ENCODE results near the gene MMP24OS. TPM values are rescaled to one million over a fixed set of nuclear protein-coding genes. Genes with fewer than 3 reads are reported as not detected.
A peak's percentile ranks its signal among the peaks of the same experiment; 100 is the strongest.
"Not testable (repeated sequence)": the region's sequence is repeated elsewhere in the genome, so short reads cannot be mapped to it uniquely, and the experiment has no call there.

Gene MMP24OS
- polyA plus RNA-seq, 12 donors = 15.5 to 99.2 (median 21.3) TPM; not detected in 1

DNA sequence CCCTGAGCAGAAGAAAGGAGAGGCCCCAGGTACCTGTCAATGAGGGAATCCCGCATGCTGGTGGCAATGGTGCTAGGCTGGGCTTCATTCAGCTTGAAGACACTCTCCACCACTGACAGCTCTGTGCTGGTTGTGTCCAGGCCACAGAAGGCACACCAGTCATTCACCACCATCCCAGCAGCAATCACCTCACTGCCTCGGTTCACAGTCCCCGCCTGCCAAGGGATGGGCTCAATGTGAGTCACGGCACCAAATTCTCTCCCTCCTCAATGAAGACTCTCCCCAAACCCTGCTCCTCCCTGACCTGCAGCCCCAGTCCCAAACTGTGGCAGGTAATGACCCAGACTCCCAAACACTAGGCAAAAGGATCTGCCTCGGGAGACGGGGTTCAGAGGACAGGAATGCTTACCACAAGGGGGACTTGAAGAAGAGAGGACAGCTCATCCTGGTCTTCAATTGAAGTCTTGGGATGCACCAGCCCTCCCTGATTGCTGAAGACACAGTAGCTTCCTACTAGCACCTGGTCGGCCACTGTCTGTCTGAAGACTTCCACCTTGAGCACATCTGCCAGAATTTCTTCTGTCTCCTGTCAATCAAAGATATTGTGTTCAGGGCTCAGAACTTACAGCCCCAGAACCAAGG lies 1.7 kb upstream of the MMP24OS start:
- no peak for DNase-seq

DNA sequence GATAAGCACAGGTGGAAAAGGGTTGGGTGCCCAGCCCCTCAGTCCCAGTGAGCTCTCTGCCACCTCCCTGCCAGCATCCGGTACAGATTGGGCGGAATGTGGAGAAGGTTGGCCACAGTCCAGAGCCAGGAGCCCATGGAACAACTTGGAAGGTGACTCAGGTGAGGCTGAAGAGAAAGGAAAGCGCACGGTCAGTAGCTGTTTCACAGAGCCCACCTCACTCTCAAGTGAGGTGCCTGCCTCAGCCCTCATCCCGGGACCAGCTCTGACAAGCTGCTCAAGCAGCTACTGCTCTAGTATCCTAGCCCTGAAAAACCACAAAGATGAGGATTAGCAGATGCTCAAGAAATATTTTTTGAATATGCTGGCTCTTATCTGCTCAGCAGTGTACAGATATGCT lies 1.1 kb upstream of the MMP24OS start:
- DNase-seq = no peak

DNA sequence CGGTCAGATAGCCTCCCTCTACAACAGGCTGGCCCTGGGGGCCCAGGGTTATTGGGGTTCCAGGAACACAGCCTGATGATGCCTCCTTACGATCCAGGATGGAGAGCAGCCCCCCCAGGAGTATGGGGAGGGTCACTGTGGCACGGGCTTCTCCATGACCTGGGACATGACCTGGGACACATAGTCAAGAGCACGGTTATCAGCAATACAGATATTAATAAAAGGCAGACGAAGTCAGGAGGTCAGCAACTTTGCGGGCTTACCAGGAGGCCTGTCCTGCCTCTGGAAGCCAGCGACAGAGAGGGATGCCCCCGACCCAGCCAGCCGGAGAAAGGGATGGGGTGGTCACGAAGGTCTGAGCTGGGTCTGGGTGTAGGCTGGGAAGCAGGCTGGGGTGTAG lies 795 bp downstream of the MMP24OS start:
- DNase-seq = no peak

DNA sequence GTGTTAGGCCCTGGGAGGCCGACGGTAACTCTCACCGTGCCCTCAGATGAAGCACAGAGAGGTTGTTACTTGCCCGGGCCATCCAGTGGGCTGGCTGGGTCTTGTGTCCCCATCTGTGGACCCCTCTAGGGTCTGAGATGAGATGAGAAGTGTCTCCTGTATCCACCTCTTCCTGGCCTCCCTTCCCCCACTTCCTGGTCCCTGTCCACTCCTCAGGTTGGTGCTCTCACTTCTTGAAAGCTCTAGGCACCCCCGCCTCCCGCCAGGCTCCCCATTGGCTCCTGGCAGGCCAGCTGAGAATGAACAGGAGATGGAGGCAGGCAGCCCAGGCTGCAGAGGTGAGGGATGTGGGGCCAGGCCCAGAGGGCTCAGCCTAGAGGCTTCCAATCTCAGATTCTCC lies 1.5 kb downstream of the MMP24OS start:
- DNase-seq = no peak

DNA sequence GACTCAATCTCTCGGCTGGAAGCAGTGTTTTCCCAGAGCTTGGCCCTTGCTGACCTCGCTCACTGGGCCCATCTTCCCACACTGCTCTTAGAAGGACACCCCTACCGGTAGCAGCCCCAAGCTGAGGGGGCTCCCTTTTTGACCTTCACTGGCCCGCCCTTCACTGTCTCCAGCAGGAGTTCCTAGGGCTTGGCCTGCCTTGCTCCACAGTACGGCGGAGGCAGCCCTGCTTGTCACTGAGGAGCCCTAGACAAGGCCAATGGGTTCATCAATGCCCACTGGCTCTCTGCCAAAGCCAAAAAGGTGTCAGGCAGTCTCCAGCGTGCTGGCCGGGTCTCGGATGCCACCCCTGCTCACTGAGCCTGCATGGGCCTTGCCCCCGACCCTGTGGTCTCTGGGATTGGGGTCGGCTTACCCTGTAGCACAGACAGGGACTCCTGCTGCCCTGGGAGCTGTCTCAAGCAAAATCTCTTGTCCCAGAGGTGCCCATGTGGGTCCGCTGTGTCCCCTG lies 2.1 kb downstream of the MMP24OS start:
- DNase-seq = no peak

DNA sequence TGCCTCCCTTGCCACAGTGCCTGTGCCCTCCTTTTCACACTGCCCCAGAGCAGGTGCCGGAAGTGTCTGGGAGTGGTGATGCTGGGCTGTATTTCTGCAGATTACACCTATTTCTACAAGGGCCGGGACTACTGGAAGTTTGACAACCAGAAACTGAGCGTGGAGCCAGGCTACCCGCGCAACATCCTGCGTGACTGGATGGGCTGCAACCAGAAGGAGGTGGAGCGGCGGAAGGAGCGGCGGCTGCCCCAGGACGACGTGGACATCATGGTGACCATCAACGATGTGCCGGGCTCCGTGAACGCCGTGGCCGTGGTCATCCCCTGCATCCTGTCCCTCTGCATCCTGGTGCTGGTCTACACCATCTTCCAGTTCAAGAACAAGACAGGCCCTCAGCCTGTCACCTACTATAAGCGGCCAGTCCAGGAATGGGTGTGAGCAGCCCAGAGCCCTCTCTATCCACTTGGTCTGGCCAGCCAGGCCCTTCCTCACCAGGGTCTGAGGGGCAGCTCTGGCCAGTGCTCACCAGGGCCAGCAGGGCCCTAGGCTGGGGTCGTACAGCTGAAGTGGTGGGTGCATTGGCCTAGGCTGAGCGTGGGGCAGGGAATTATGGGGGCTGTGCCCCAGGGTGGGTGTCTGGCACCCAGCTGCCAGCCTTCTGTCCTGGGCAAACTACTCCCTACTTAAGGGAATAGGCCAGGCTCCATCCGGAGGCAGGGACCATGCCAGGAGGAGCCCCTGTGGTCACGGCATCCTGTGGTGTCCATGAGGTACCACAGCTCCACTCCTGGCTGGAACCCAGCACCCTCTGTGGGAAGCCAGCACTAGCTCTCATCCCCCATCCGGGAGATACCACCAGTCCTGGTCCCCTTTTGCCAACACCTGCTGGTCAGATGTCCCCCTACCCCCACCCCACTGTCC lies 3.5 kb downstream of the MMP24OS start:
- DNase-seq = no peak

DNA sequence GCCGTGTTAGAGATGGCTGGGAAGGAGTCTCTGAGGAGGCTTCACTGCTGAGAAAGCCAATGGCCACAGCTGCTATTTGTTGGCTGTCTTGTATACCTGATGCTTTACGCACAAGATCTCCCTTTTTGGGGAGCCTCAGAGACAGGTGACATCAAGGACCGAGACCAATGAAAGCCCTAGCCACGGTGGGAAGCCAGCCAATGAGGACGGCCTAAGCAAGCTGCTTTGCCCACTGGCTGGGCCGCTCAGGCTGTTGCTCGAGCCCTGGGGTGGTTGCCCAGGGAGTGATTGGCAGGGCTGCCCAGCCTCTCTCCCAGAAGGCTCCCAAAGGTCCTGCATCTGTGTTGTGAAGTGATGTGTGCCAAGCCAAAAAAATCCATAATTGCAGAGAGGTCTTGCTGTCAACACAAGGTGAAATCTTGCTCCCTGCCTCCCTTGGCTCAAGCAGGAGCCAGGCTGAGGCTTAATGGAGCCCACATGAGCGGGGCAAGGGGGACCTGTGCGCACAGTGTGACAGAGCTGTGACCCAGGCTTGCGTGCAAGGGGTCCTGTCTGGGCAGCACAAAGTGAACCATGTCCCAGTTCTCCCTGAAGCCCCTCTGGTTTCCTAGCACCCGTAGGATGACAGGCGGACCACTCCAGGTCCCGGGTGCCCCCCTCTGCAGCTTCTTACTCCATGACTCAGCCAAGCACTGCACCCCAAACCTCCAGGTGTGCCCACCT lies 4.3 kb downstream of the MMP24OS start:
- DNase-seq = no peak

DNA sequence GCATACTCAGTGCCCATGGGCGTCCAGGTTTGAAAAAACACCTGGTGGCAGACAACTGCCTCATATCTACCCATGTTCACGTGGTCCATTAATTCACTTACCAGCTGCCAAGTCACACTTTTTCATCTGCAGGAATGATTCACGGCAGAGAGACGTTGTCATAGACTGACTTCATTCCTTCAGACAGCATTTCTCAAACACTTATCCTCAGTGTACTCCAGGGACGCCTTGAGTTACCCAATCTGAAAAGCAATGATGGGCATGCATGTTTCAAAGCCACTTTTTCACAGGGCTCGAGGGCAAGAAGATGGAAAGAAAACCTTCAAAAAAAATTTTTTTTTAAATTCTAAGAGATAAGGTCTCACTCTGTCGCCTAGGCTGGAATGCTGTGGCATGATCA lies 6.0 kb downstream of the MMP24OS start:
- DNase-seq = no peak

DNA sequence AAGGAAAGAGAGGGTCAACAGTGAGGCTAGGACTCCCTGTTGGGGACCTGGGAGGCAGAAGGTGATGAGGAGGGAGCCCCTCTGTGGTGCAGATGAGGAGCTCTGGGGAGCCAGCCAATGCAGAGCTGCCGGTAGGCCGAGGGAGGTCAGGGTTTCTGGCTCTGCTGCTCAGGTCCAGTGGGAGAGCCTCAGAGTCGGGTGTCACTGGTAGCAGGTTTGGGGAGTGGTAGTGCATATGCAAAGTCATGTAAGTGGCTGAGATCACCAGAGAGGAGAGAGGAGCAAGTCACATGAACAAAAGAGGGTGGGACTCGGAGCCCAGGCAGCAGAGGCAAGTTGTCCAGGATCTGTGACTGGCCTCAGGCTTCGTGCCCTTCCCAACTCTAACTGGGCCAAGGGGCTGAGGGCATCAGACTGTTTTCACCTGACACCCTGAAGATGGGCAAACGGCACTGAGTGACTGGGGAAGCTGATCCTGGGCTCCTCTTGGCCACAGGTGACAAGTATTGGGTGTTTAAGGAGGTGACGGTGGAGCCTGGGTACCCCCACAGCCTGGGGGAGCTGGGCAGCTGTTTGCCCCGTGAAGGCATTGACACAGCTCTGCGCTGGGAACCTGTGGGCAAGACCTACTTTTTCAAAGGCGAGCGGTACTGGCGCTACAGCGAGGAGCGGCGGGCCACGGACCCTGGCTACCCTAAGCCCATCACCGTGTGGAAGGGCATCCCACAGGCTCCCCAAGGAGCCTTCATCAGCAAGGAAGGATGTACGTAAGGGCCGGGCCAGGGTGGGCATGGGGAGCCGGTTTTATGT lies 6.6 kb downstream of the MMP24OS start:
- DNase-seq = no peak

DNA sequence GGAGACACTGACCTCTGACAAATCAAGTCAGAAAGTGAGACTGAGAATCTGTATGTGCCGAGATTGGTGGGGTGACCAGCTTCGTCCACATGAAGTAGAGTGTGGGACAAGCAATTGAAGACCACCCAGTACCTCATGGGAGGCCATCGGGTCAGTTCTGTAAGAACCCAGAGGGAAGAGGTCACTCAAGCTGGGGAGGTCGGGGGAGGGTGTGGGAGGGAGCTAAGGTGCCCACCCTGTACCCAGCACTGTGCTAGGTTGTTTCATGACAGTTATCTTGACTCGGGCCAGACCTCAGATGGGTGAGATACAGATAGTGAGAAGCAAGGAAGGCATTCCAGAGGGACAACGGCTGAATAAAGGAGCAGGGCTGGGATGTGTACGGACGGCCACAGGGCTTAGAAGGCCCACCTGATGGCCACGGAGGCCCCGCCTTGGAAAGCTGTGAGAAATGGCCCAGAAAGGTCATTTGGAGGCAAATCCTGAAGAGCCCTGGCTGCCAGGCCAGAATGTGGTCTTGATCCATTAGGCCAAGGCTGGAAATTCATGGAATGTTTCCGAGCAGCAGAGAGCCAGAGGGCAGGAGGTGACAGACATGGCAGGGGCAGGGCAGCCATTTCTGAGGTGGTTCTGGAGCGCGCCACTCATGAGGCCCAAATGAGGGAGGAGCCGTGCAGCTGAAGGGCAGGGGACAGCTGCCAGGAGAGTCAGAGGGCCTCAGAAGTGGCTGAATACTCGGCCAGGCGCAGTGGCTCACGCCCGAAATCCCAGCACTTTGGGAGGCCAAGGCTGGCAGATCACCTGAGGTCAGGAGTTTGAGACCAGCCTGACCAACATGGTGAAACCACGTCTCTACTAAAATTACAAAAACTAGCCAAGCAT lies 7.7 kb downstream of the MMP24OS start:
- DNase-seq = no peak

DNA sequence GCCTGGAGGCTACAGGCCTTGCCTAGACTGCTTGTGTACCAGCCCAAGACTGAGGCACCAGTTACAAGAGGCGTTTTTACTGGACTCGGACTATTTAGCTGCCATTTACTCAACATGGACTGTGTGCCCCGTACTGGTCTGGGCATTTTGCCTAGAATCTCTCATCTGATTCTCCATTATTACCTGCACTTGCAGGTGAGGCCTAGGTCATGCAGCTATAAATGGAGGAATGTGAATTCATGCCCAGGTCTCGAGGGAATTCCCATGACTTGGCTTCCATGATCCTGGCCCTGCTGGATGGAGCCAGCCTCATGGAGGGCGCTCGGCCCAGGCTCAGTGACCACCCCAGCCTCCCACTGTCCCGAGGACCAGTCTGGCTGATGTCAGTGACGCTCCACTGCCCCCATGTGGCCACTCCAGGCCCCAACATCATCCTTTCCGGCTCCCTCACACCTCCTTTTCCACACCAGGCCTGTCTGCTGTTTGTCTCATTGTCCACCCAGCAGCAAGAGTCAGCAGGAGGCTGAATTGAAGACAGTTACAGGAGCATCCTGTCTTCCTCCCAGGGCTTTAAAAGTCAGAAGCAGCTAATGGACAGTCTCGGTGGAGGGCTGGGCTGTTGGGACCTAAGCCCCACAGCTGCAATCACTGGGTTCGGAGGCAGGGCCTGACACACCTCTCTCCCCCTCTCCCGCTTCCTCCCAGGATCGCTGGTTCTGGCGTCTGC lies 8.7 kb downstream of the MMP24OS start:
- peak; percentile 54 for DNase-seq

DNA sequence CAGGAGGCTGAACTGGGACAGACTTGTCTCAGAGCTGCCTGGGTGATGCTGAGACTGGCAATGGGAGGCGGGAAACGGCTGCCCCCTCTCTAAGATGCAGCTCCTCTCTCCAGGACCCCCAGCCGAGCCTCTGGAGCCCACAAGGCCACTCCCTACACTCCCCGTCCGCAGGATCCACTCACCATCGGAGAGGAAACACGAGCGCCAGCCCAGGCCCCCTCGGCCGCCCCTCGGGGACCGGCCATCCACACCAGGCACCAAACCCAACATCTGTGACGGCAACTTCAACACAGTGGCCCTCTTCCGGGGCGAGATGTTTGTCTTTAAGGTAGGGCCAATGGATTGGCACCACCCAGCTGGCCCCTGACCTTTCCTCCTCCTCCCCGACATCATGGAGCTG lies 10.8 kb downstream of the MMP24OS start:
- no peak for DNase-seq

DNA sequence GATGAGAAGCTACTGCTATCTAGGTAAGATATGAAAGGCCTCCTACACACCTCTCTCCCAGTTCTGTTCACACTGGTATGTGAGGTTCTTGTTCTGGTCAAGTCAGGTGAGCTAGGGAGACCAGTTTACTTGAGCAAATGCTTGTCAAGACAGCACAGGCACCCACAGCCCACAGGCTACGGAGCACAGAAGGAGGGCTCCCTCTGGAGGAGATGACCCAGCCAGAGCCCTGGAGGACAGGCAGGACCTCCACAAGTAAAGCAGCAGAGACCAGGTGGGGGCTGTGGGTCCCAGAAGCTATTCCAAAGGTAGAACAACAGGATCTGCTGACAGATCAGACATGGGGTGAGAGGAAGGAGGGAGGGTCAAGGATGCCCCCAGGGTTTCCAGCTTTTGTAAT lies 13.2 kb downstream of the MMP24OS start:
- no peak for DNase-seq

DNA sequence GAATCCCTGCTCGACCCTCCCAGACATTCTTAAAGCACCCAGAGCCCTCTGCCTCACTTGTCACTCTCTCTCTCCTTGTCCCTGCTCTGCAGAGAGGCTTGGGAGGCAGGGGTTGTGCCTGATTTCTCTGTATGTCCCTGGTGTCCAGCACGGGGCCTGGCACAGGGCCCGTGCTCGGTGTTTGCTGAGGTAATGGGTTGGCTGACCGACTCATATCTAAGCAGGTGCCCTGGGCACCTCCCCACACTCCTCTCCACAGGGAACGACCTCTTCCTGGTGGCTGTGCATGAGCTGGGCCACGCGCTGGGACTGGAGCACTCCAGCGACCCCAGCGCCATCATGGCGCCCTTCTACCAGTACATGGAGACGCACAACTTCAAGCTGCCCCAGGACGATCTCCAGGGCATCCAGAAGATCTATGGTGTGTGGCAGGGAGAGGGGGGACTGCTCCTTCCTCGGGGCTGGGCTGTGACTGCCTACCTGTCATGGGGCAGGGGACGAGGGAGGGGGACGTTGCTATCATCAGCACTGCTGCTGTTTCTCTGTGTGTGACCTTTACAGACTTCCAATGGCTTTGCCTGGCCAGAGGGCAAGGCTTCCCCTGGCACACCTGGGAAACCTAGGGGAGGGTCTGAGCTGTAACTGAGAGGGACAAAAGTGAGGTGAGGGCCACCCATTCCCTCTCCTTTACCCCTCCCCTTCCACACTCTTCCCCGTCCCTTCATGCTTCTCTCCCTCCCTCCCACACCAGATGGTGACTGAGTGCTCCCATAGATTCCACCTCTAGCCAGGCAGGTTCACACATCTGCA lies 14.2 kb downstream of the MMP24OS start:
- no peak for DNase-seq

DNA sequence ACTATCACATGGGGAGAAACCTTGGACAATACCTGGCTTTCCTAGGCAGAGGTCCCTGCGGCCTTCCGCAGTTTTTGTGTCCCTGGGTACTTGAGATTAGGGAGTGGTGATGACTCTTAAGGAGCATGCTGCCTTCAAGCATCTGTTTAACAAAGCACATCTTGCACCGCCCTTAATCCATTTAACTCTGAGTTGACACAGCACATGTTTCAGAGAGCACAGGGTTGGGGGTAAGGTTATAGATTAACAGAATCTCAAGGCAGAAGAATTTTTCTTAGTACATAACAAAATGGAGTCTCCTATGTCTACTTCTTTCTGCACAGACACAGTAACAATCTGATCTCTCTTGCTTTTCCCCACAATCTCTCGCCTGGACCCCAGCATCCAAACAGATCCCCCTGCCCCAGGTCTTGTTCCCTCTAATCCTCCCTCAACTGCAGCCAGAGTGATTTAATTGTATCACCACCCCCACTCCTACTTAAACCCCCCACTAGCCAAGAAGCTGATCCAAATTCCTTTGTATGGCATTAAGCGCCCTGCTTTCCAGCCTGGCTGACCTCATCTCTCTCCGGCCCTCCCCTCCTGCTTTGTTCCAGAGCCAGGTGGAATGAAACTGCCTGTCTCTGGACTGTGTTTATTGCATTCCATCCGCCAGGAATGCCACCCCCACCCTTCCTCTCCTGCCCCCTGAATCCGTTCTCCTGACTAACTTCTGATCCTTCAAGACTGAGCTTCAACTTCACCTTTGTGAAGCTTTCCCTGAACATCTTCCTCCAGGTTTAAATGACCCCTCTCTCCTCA lies 15.0 kb downstream of the MMP24OS start:
- DNase-seq = not testable (repeated sequence)

DNA sequence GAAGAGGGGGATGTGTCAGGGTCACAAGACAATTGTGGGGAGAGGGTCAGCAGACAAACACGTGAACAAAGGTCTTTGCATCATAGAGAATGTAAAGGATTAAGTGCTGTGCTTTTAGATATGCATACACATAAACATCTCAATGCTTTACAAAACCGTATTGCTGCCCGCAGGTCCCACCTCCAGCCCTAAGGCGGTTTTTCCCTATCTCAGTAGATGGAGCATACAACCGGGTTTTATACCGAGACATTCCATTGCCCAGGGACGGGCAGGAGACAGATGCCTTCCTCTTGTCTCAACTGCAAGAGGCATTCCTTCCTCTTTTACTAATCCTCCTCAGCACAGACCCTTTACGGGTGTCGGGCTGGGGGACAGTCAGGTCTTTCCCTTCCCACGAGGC lies 15.6 kb downstream of the MMP24OS start:
- not testable (repeated sequence) for DNase-seq

DNA sequence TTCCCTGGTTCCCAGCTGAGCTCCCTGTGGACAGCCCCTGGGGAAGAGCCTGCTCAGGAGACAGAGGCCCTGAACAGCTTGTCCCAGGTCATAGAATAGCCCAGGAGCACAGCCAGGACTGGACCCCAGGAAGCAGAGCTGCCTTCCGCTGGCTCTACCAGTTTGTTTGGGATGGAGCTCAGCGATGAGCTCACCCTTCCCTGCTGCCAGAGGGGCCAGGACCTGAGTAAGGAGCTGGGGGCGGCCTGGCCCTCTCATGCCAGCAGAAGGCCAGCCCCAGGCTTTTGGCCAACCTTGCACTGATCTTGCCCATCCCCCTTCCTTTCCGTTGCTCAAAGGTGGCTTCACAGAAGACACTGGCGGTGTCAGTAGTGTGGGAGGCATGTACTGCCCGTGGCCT lies 17.5 kb downstream of the MMP24OS start:
- no peak for DNase-seq

All from muscle of arm (tissue), 12 donors.